IMR-90 (cell line): ENCODE data around the gene RAI1. TPM values are rescaled to one million over a fixed set of nuclear protein-coding genes. Genes with fewer than 3 reads are reported as not detected.

ENCODE experiments used
- ATAC-seq: fragments of 200-7000 bp; cut with Tn5 transposase; 2 replicates; pipeline ENCODE4 v1.9.1; 2020; ENCODE audit warnings: low read depth, mild to moderate bottlenecking, moderate library complexity
- BruUV-seq: library from RNA; stranded (reverse); fragments of 400-500 nt; replicated peaks from 2 replicates; lab custom pipeline; 2021; lab: Mats Ljungman, UMichigan
- CTCF ChIA-PET: fragments of 300-600 bp; formaldehyde crosslinking; extraction: SDS; loops from one replicate; lab custom pipeline; 2021; ENCODE audit warnings: antibody characterized with exemption; lab: Yijun Ruan, JAX
- POLR2A ChIA-PET: fragments of 300-600 bp; sonication (Branson Sonifier 250); formaldehyde crosslinking; loops from one replicate; lab custom pipeline; 2022; ENCODE audit warnings: antibody characterized with exemption; ENCODE audit not compliant: unreplicated experiment; lab: Charles Lee
- DNase-seq: peaks from one replicate; pipeline ENCODE4 v3.0.0; 2013
- H2AFZ ChIP-seq: replicated peaks from 2 replicates; pipeline ENCODE3; 2013; ENCODE audit warnings: low read length, mild to moderate bottlenecking; ENCODE audit not compliant: poor library complexity
- H2AK5ac ChIP-seq: 2 replicates; pipeline ENCODE4 v1.6.1; 2013; ENCODE audit warnings: low read depth, low read length, inconsistent platforms
- H2AK9ac ChIP-seq: replicated peaks from 2 replicates; pipeline ENCODE3; 2013; ENCODE audit warnings: mild to moderate bottlenecking, low read depth, low read length, moderate library complexity; ENCODE audit not compliant: poor library complexity
- H2BK120ac ChIP-seq: 2 replicates; pipeline ENCODE4 v1.6.1; 2013; ENCODE audit warnings: low read depth, low read length, inconsistent platforms
- H2BK15ac ChIP-seq: 3 replicates; pipeline ENCODE4 v1.6.1; 2013; ENCODE audit warnings: low read depth, low read length, inconsistent platforms
- H2BK20ac ChIP-seq: 2 replicates; pipeline ENCODE4 v1.6.1; 2013; ENCODE audit warnings: low read depth, mild to moderate bottlenecking, inconsistent platforms, low read length, moderate library complexity
- H2BK5ac ChIP-seq: 2 replicates; pipeline ENCODE4 v1.6.1; 2013; ENCODE audit warnings: mild to moderate bottlenecking, low read depth, low read length, inconsistent platforms; ENCODE audit not compliant: poor library complexity, severe bottlenecking
- H3K14ac ChIP-seq: replicated peaks from 2 replicates; pipeline ENCODE4 v1.6.1; 2013; ENCODE audit warnings: low read depth, low read length, inconsistent platforms
- H3K18ac ChIP-seq: 2 replicates; pipeline ENCODE4 v1.6.1; 2013; ENCODE audit warnings: low read depth, low read length, control low read depth
- H3K23ac ChIP-seq: 2 replicates; pipeline ENCODE4 v1.6.1; 2013; ENCODE audit warnings: low read depth, low read length, inconsistent platforms
- H3K27ac ChIP-seq: 2 replicates; pipeline ENCODE4 v1.5.1; 2013; ENCODE audit warnings: mild to moderate bottlenecking, control low read depth, low read length; ENCODE audit not compliant: insufficient read depth
- H3K27me3 ChIP-seq: 2 replicates; pipeline ENCODE4 v1.6.1; 2013; ENCODE audit warnings: low read length; ENCODE audit not compliant: control insufficient read depth, insufficient read depth
- H3K36me3 ChIP-seq: 2 replicates; pipeline ENCODE4 v1.6.1; 2013; ENCODE audit warnings: low read length, mixed read lengths; ENCODE audit not compliant: control insufficient read depth, insufficient read depth
- H3K4ac ChIP-seq: 2 replicates; pipeline ENCODE4 v1.6.1; 2013; ENCODE audit warnings: low read depth, low read length, inconsistent platforms
- H3K4me1 ChIP-seq: 2 replicates; pipeline ENCODE4 v1.6.1; 2013; ENCODE audit warnings: low read length, mixed read lengths; ENCODE audit not compliant: control insufficient read depth, insufficient read depth
- H3K4me2 ChIP-seq: 2 replicates; pipeline ENCODE4 v1.6.1; 2013; ENCODE audit warnings: low read depth, mild to moderate bottlenecking, control low read depth, low read length, moderate library complexity
- H3K4me3 ChIP-seq: 2 replicates; pipeline ENCODE4 v1.5.1; 2013; ENCODE audit warnings: low read depth, mild to moderate bottlenecking, control low read depth, low read length, moderate library complexity; ENCODE audit not compliant: insufficient read depth
- H3K56ac ChIP-seq: 2 replicates; pipeline ENCODE4 v1.6.1; 2013; ENCODE audit warnings: low read length, inconsistent platforms; ENCODE audit not compliant: insufficient read depth; ENCODE audit errors: extremely low read depth
- H3K79me1 ChIP-seq, 2 experiments: 2 replicates each; pipeline ENCODE4 v1.6.1; 2013; ENCODE audit warnings: low read length in 2 of 2, inconsistent platforms in 1 of 2, low read depth in 1 of 2
- H3K9ac ChIP-seq: 2 replicates; pipeline ENCODE4 v1.6.1; 2013; ENCODE audit warnings: low read depth, low read length, control low read depth
- H3K9me1 ChIP-seq: 2 replicates; pipeline ENCODE4 v1.6.1; 2013; ENCODE audit warnings: low read length, inconsistent platforms; ENCODE audit not compliant: insufficient read depth
- H3K9me3 ChIP-seq: 2 replicates; pipeline ENCODE4 v1.6.1; 2013; ENCODE audit warnings: low read length; ENCODE audit not compliant: control insufficient read depth, insufficient read depth
- H4K20me1 ChIP-seq: 2 replicates; pipeline ENCODE4 v1.6.1; 2013; ENCODE audit warnings: low read length, inconsistent platforms; ENCODE audit not compliant: insufficient read depth
- H4K5ac ChIP-seq: 2 replicates; pipeline ENCODE4 v1.6.1; 2013; ENCODE audit warnings: mild to moderate bottlenecking, low read depth, low read length, control low read depth
- H4K8ac ChIP-seq, 2 experiments: 2 replicates each; pipeline ENCODE4 v1.6.1; 2013; ENCODE audit warnings: low read depth in 2 of 2, low read length in 2 of 2, control low read depth in 1 of 2, inconsistent platforms in 1 of 2
- H4K91ac ChIP-seq: 2 replicates; pipeline ENCODE4 v1.6.1; 2013; ENCODE audit warnings: low read depth, low read length, inconsistent platforms; ENCODE audit not compliant: insufficient read depth
- MAFK ChIP-seq: IDR thresholded peaks from 2 replicates; pipeline ENCODE4 v1.6.1; 2012; ENCODE audit warnings: low read depth, low read length, improper control_type of control experiment
- RAD21 ChIP-seq: IDR thresholded peaks from 2 replicates; pipeline ENCODE4 v1.6.1; 2012; ENCODE audit warnings: low read length, improper control_type of control experiment
- WGBS, 2 experiments: methylation state at CpG; one replicate each; pipeline versions ENCODE4 v1.1.5 to v1.1.7; 2013; ENCODE audit warnings: missing lambda C conversion rate in 2 of 2; ENCODE audit not compliant: insufficient read length in 1 of 2; ENCODE audit errors: extremely low coverage in 2 of 2; 5-methylcytosine and 5-hydroxymethylcytosine counted together
- dilution Hi-C: fragments of 300-500 bp; cut with HindIII; formaldehyde crosslinking; loops from one replicate; pipeline ENCODE4 v1.14.3; 2018; ENCODE audit warnings: low sequenced_read_pairs; ENCODE audit not compliant: unreplicated experiment
- in situ Hi-C: fragments of 300-500 bp; cut with MboI; formaldehyde crosslinking; loops from 3 replicates; pipeline ENCODE4 v1.14.3; 2019; ENCODE audit warnings: low sequenced_read_pairs, inconsistent platforms, mixed read lengths
- intact Hi-C: fragments of 100-400 bp; cut with micrococcal nuclease; formaldehyde crosslinking; loops from 2 replicates; pipeline ENCODE4 v1.10.0; 2022
- polyA plus RNA-seq, 3 experiments: library from polyadenylated mRNA; depleted of rRNA; stranded (reverse); fragments of >200 nt; gene quantifications; 2 replicates each; pipeline ENCODE4 v1.2.3, GENCODE V29; 2012; ENCODE audit warnings: low replicate concordance in 1 of 3
- total RNA-seq: library from RNA; depleted of rRNA; stranded (reverse); fragments of >200 nt; gene quantifications from 2 replicates; pipeline ENCODE4 v1.2.3, GENCODE V29; 2012

RAI1 gene
- total and polyA plus RNA-seq, 2 of the 4 experiments (the other 2 are of a cell fraction) = 1.8 to 10.5 TPM

DNA sequence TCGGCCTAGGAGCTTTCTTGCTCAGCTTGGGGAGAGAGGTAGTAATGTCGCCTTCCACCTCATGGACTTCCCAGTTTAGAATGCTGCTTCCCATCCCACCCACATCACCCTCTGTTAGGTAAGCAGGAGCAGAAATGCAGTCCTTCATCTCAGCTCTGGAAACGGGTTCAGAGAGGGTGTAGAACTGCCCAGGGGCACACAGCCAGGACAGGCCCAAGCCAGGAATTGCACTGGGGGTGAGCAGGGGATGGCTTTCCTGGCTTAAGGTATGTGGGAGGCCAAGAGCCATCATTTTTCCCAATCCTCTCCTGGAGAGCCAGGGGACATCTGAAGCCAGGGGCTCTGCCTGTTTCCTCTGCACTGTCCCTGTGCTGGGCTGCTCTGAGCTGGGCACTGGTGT is 33.6 kb downstream of the RAI1 start:
- Histone ChIP-seq H2AFZ (no peak overlapping the region), H3K27ac (no peak overlapping the region), H2BK120ac (peak overlapping the region; percentile 85), H4K5ac (no peak overlapping the region), H4K91ac (peak overlapping the region; percentile 87; the same call in 1 of the 2 replicates), H3K9me3 (no peaks in the 10 kb centered on the region), H2BK5ac (no peak overlapping the region), H3K79me1 (peaks cover 65 to 98% of the 10 kb centered on the region in 2 experiments), H3K4ac (peak overlapping the region; percentile 92), H3K18ac (no peak overlapping the region), H3K4me3 (no peak overlapping the region), H2BK15ac (0 out of 3 replicates have a peak overlapping the region, but pooled peaks have one; percentile 26), H2AK9ac (peak overlapping the region; percentile 91), H3K36me3 (peaks cover 5% of the 10 kb centered on the region; the same call in 1 of the 2 replicates), H3K9ac (no peak overlapping the region), H3K27me3 (no peaks in the 10 kb centered on the region), H4K20me1 (peaks cover 95% of the 10 kb centered on the region), H3K23ac (0 out of 2 replicates have a peak overlapping the region, but pooled peaks have one; percentile 74), H3K14ac (peak overlapping the region; percentile 90), H4K8ac (peak overlapping the region; percentile 33 to 89; a peak in 1 of 4 replicates), H3K4me2 (no peak overlapping the region), H3K56ac (no peak overlapping the region), H2BK20ac (no peak overlapping the region; the same call in 1 of the 2 replicates), H3K4me1 (peaks cover 52% of the 10 kb centered on the region), H3K9me1 (peaks cover 74% of the 10 kb centered on the region), H2AK5ac (peak overlapping the region; percentile 97)
- CTCF ChIA-PET = no interaction called here
- in situ Hi-C loops (no loop called here), intact Hi-C loops (no loop called here), dilution Hi-C loops (no loop called here)
- TF ChIP-seq RAD21 (no peak), MAFK (no peak)
- ATAC-seq = no peak
- BruUV-seq = no TSS peak
- POLR2A ChIA-PET = no interaction called here
- no peak for DNase-seq
- WGBS, 2 experiments = no CpG with 5 or more reads among the region's 3 CpGs
